NB4 (cell line): ENCODE results near the gene RICTOR.
A peak's percentile ranks its signal among the peaks of the same experiment; 100 is the strongest.

Experiments used
- DNase-seq: peaks from one replicate; pipeline ENCODE4 v3.0.0; 2010; ENCODE audit warnings: low read depth
- H3K4me3 ChIP-seq: one replicate; pipeline ENCODE4 v1.5.1; 2011; ENCODE audit warnings: mild to moderate bottlenecking, low read depth, low read length, moderate library complexity
- MYC ChIP-seq: IDR thresholded peaks from 2 replicates; pipeline ENCODE4 v1.6.1; 2011; ENCODE audit warnings: low read depth, low read length
- POLR2A ChIP-seq: IDR thresholded peaks from 2 replicates; pipeline ENCODE4 v1.6.1; 2011; ENCODE audit warnings: mild to moderate bottlenecking; ENCODE audit not compliant: insufficient read length; ENCODE audit errors: extremely low read depth
- TF ChIP-seq, protein P1 (sequence below): IDR thresholded peaks from one replicate; pipeline ENCODE4 v1.5.1; 2012; ENCODE audit warnings: low read depth, low read length
- TF ChIP-seq, protein P2 (sequence below): IDR thresholded peaks from 2 replicates; pipeline ENCODE4 v1.6.1; 2011; ENCODE audit warnings: low read depth, low read length

Gene RICTOR

DNA sequence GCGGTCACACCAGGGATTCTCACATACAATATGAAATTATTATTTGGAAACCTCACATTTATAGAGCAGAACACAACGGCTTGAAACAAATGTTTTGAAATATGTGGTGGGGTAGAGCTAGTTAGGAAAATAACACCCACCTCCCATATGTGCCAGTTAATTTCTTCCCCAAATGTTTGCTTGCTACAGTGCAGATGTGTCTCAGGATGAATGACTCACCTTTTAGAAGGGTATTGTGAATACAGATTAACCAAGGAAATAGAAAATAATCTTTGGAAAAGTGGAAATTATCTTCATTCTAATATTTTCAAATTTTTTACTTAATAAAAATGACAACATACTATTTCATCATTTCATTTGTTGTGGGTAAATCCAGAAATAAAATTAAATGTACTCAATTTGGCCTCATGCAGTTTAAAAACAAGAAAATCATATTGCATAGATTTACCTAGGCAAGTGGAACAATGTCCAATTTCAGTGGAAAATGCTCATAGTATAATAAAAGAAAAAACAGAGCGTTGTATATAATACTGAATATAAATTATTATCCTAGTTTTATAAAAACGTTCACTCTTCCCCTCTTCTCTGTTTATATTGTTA lies 39.3 kb upstream of the RICTOR start:
- peak; percentile 9 for DNase-seq
- H3K4me3 ChIP-seq = no peak overlapping the region
- no peak for TF ChIP-seq POLR2A
- TF ChIP-seq, protein P1, sequence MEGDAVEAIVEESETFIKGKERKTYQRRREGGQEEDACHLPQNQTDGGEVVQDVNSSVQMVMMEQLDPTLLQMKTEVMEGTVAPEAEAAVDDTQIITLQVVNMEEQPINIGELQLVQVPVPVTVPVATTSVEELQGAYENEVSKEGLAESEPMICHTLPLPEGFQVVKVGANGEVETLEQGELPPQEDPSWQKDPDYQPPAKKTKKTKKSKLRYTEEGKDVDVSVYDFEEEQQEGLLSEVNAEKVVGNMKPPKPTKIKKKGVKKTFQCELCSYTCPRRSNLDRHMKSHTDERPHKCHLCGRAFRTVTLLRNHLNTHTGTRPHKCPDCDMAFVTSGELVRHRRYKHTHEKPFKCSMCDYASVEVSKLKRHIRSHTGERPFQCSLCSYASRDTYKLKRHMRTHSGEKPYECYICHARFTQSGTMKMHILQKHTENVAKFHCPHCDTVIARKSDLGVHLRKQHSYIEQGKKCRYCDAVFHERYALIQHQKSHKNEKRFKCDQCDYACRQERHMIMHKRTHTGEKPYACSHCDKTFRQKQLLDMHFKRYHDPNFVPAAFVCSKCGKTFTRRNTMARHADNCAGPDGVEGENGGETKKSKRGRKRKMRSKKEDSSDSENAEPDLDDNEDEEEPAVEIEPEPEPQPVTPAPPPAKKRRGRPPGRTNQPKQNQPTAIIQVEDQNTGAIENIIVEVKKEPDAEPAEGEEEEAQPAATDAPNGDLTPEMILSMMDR = no peak
- TF ChIP-seq MYC = no peak

DNA sequence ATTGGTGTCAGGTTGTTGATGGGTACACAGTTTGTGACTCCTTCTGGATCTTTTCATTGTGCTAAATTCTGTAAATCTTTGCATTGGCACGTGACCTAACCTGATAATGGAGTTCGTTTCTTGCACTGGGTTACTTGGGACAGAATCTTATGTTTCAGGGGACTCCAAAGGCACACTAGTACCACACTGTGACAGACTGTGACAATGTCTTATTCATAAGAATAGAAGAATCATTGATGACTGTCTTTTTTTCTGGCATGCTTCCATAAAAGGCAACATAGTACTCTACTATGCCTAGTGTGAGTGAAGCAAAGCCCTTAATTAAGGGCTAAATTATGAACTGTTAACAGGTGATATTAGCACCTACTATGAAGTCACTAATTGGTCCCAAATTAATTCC lies 35.4 kb upstream of the RICTOR start:
- no peak for DNase-seq
- TF ChIP-seq, protein P2, sequence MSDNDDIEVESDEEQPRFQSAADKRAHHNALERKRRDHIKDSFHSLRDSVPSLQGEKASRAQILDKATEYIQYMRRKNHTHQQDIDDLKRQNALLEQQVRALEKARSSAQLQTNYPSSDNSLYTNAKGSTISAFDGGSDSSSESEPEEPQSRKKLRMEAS = no peak
- TF ChIP-seq MYC (no peak), POLR2A (no peak)
- TF ChIP-seq, protein P1 = no peak
- no peak overlapping the region for H3K4me3 ChIP-seq

DNA sequence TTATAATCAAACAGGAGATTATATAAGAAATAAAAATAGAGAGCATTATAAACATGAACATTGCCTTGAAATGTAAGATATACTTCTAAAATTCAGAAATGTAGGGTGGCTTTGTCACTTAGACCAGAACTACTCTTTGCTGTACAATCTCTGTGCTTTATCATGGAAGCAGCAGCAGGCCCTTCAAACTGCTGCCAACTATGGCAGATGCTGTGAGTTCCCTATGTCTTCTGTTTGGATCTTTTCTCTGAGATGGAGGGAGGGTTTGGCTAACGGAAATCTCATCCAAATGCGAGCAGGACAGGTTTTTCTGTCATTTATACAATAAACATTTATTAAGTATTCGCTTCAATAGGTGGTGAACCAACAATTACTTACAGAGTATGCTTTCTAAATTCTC lies 34.8 kb upstream of the RICTOR start:
- no peak overlapping the region for H3K4me3 ChIP-seq
- no peak for DNase-seq
- TF ChIP-seq, protein P2 = no peak
- TF ChIP-seq POLR2A = no peak
- TF ChIP-seq MYC = no peak
- TF ChIP-seq, protein P1 = no peak

DNA sequence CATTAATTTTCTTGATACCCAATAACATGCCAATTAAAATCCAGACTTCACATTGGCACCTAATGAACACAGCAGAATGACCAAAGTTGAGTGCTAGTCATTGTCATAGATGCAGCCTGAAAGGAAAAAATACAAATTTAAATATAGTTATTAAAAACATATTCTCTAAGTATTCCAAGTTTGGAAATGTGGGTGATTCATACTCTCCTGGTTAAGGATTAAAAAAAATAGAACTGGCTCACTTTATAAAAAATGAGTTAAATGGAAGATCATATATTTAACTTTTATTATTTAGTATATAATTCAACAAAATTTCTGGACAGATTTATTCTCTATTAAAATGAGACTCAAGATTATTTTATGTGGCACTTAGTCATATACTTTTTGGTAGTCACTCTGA lies 33.2 kb upstream of the RICTOR start:
- TF ChIP-seq, protein P2 = no peak
- H3K4me3 ChIP-seq = no peak overlapping the region
- DNase-seq = no peak

DNA sequence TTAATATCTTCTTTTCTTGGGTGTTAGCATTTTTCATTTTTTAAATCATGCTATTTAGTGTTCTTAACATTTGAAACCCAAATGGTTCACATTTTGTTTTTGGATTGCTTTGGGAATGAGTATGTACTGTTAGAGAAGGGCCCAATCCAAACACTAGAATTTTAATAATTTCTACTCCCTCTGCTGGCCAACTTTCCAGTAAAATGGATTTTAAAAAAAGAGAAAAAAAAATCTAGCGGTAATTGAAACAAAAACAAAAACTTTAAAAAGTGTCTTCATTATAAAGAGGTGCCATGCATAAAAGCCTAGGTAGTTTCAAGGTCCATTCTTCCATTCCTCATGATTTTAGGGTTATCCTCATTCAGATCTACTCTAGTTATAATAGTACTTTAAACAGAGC lies 32.1 kb upstream of the RICTOR start:
- TF ChIP-seq, protein P1 = no peak
- TF ChIP-seq, protein P2 = no peak
- TF ChIP-seq MYC = no peak
- TF ChIP-seq POLR2A = no peak
- no peak for DNase-seq
- no peak overlapping the region for H3K4me3 ChIP-seq

DNA sequence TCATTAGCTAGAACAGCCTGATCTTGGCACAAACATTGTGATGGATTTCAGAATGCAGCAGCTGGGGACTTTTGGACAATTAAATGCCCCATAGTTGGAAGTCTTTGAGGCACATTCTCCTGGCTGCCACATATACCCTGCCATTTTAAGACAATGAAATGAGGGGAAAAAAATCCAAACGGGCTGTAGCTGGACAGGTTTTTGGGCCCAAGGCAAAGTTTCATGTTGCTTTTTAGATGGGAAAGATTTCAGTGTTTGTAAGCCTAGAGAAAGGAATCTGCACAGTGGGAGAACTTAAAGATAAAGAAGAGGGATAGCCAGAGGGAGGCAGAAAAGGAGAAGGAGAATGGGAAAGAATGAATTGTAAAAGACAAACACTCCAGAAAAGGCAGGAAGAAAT lies 30.0 kb upstream of the RICTOR start:
- no peak for DNase-seq
- H3K4me3 ChIP-seq = no peak overlapping the region
- TF ChIP-seq, protein P2 = no peak
- TF ChIP-seq POLR2A (no peak), MYC (no peak)
- TF ChIP-seq, protein P1 = no peak
